HepG2 (cell line): Measurements from ENCODE around the gene SYS1. TPM values are rescaled to one million over a fixed set of nuclear protein-coding genes. Genes with fewer than 3 reads are reported as not detected.

ENCODE experiments used
- DRAP1 ChIP-seq: IDR thresholded peaks from 2 replicates; pipeline ENCODE4 v1.6.1; 2016; ENCODE audit warnings: missing genetic modification reagents, missing compliant biosample characterization
- FOXJ3 ChIP-seq: sonication (generic); formaldehyde crosslinking; IDR thresholded peaks from 2 replicates; pipeline ENCODE4 v1.4.0; 2020; ENCODE audit warnings: missing genetic modification reagents, mild to moderate bottlenecking, borderline replicate concordance
- FOXP1 ChIP-seq, 2 experiments: fragments of 450-650 bp in 1 of 2; IDR thresholded peaks; 2 replicates each; pipeline ENCODE4 v1.6.1; 2017 to 2018; ENCODE audit warnings: antibody characterized with exemption in 1 of 2
- GLMP ChIP-seq: sonication (generic); formaldehyde crosslinking; IDR thresholded peaks from 2 replicates; pipeline ENCODE4 v1.9.0; 2021; ENCODE audit warnings: missing genetic modification reagents, mild to moderate bottlenecking, borderline replicate concordance
- NFIC ChIP-seq: IDR thresholded peaks from 2 replicates; pipeline ENCODE4 v1.6.1; 2012; ENCODE audit warnings: mild to moderate bottlenecking, low read length, inconsistent platforms
- NFRKB ChIP-seq: fragments of 450-650 bp; IDR thresholded peaks from 2 replicates; pipeline ENCODE4 v1.6.1; 2017
- NR2C2 ChIP-seq: sonication (generic); formaldehyde crosslinking; IDR thresholded peaks from 2 replicates; pipeline ENCODE4 v1.4.0; 2020; ENCODE audit warnings: missing genetic modification reagents, mild to moderate bottlenecking, moderate library complexity, borderline replicate concordance
- NR2F6 ChIP-seq, 2 experiments: IDR thresholded peaks; 2 replicates each; pipeline ENCODE4 v1.6.1; 2016; ENCODE audit warnings: antibody characterized with exemption in 1 of 2, mild to moderate bottlenecking in 1 of 2
- POLR2AphosphoS5 ChIP-seq: IDR thresholded peaks from 2 replicates; pipeline ENCODE4 v1.6.1; 2012; ENCODE audit warnings: low read depth, low read length
- RAD21 ChIP-seq: fragments of 450-650 bp; formaldehyde crosslinking; IDR thresholded peaks from 2 replicates; pipeline ENCODE4 v1.5.0; 2020; ENCODE audit warnings: mild to moderate bottlenecking
- SKI ChIP-seq: fragments of 450-650 bp; IDR thresholded peaks from one replicate; pipeline ENCODE4 v1.6.1; 2018; ENCODE audit warnings: mild to moderate bottlenecking; ENCODE audit not compliant: partially characterized antibody
- SP5 ChIP-seq: IDR thresholded peaks from 2 replicates; pipeline ENCODE4 v1.6.1; 2016; ENCODE audit warnings: low read depth, borderline replicate concordance
- THYN1 ChIP-seq: sonication (generic); formaldehyde crosslinking; IDR thresholded peaks from 2 replicates; pipeline ENCODE4 v1.8.1; 2023; ENCODE audit warnings: low read depth, mild to moderate bottlenecking, moderate library complexity, missing genetic modification reagents, borderline replicate concordance
- ZEB1 ChIP-seq: IDR thresholded peaks from 2 replicates; pipeline ENCODE4 v1.6.1; 2012; ENCODE audit warnings: mild to moderate bottlenecking, low read depth, inconsistent platforms; ENCODE audit not compliant: insufficient replicate concordance
- ZHX2 ChIP-seq, 2 experiments: sonication (generic) in 1 of 2; formaldehyde crosslinking in 1 of 2; IDR thresholded peaks; 2 replicates each; pipeline versions ENCODE4 v1.6.1 to v1.9.0; 2014 to 2022; ENCODE audit warnings: antibody characterized with exemption in 1 of 2, borderline replicate concordance in 1 of 2, inconsistent platforms in 1 of 2, low read depth in 1 of 2, missing genetic modification reagents in 1 of 2
- ZNF136 ChIP-seq: sonication (generic); formaldehyde crosslinking; IDR thresholded peaks from 2 replicates; pipeline ENCODE4 v1.8.1; 2022; ENCODE audit warnings: low read depth, mild to moderate bottlenecking, moderate library complexity, missing genetic modification reagents
- ZNF296 ChIP-seq: sonication (generic); formaldehyde crosslinking; conservative IDR thresholded peaks from 2 replicates; pipeline ENCODE4 v1.5.0; 2020; ENCODE audit warnings: mild to moderate bottlenecking, missing genetic modification reagents
- ZNF329 ChIP-seq: sonication (generic); formaldehyde crosslinking; IDR thresholded peaks from 2 replicates; pipeline ENCODE4 v1.9.0; 2021; ENCODE audit warnings: low read depth, mild to moderate bottlenecking, missing genetic modification reagents
- ZNF670 ChIP-seq: sonication (generic); formaldehyde crosslinking; IDR thresholded peaks from 2 replicates; pipeline ENCODE4 v1.8.0; 2022; ENCODE audit warnings: mild to moderate bottlenecking, missing genetic modification reagents, borderline replicate concordance
- ZSCAN22 ChIP-seq: sonication (generic); formaldehyde crosslinking; IDR thresholded peaks from 2 replicates; pipeline ENCODE4 v1.4.0; 2020; ENCODE audit warnings: mild to moderate bottlenecking, missing genetic modification reagents
- polyA plus RNA-seq, 8 experiments: library from polyadenylated mRNA; depleted of rRNA in 3 of 8; stranded (reverse) in 7 of 8; unstranded in 1 of 8; fragments of >200 nt; fragmentation: Illumina TruSeq in 4 of 8; extraction: Trizol in 4 of 8; gene quantifications; 2 replicates each; pipeline versions ENCODE4 v1.2.1 to v1.2.3, GENCODE V29; 2011 to 2016; ENCODE audit warnings: low read depth in 4 of 8, missing spikeins in 1 of 8, mixed read lengths in 1 of 8; ENCODE audit not compliant: insufficient read depth in 1 of 8
- total RNA-seq, 5 experiments: library from RNA; depleted of rRNA; stranded (reverse); fragments of >200 nt; fragmentation: Illumina TruSeq; extraction: Trizol; gene quantifications; 2 replicates each; pipeline ENCODE4 v1.2.3, GENCODE V29; 2016; ENCODE audit warnings: low read depth in 1 of 5

SYS1 gene
- total and polyA plus RNA-seq, 2 of the 13 experiments (the other 11 are each of a cell fraction or from before 2014, with no cell fraction given) = 38.3 to 65.6 TPM

GRCh38 chr20:45406260-45407066 lies 43.5 kb downstream of the SYS1 start (continued):
- TF ChIP-seq ZNF136 (CRISPR knock-in tag) (0 out of 2 replicates have a peak, but pooled peaks have one; percentile 71), ZEB1 (no peak), DRAP1 (CRISPR knock-in tag) (no peak), ZNF329 (peak; percentile 73; the same call in 1 of the 2 replicates), NR2F6 (IDR thresholded peaks at IDR 0.05) (no peak), NR2F6 (CRISPR knock-in tag; IDR thresholded peaks at IDR 0.05) (no peak), ZNF670 (CRISPR knock-in tag) (0 out of 2 replicates have a peak, but pooled peaks have one; percentile 5), GLMP (no peak), POLR2AphosphoS5 (peak; percentile 14; the same call in 1 of the 2 replicates), ZHX2 (IDR thresholded peaks at IDR 0.05; ENCODE audit: low read depth) (peak; percentile 16; the same call in 1 of the 2 replicates), ZHX2 (CRISPR knock-in tag; IDR thresholded peaks at IDR 0.05; ENCODE audit: borderline replicate concordance) (peak; percentile 55; the same call in 1 of the 2 replicates), NR2C2 (CRISPR knock-in tag) (no peak), RAD21 (peak; percentile 14; the same call in 1 of the 2 replicates), SP5 (CRISPR knock-in tag) (no peak), FOXP1 (IDR thresholded peaks at IDR 0.05) (no peak), FOXP1 (CRISPR knock-in tag; IDR thresholded peaks at IDR 0.05) (no peak), ZSCAN22 (CRISPR knock-in tag) (no peak), THYN1 (CRISPR knock-in tag) (no peak), SKI (no peak), FOXJ3 (CRISPR knock-in tag) (no peak), NFIC (no peak), NFRKB (no peak), ZNF296 (CRISPR knock-in tag) (no peak)
